SW480 (cell line): ENCODE data around the gene TAF1L.

ENCODE experiments used
- DNase-seq: peaks from one replicate; pipeline ENCODE4 v3.0.0-alpha.2; 2016; ENCODE audit warnings: low spot score

The TAF1L gene

DNA sequence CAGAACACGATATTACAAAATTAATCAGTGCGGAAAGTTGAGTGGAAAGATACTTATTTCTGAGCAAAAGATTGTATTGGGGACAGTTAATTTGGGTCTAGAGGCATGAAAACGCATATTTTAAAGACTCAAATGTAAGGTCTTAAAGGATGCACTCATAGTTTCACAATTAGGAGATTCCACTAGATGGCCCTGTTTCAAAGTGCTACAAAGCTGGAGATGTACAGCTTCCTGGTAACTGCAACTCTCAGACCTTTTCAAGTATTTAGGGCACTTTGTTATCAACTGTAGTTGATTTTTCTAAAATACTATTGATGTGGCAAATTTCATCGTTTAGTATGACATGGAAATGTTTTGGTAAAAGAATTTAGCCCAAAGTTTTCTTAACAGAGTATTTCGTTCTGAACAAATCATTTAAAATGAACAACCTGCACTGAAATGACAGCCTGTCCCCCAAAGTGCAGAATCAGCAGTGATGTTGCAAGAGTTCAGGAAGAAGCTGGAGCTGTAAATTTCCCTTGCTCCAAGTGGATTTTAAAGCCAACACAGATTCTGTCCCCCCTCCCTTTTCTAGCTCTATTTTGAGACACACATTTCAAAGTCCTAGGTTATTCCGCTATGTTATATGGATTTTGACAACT lies 46.3 kb downstream of the TAF1L start:
- peak; percentile 47 for DNase-seq

- DNase-seq, result no peak
Measured at GRCh38 chr9:32587901-32588300, 47.6 kb downstream of the TAF1L start.

DNA sequence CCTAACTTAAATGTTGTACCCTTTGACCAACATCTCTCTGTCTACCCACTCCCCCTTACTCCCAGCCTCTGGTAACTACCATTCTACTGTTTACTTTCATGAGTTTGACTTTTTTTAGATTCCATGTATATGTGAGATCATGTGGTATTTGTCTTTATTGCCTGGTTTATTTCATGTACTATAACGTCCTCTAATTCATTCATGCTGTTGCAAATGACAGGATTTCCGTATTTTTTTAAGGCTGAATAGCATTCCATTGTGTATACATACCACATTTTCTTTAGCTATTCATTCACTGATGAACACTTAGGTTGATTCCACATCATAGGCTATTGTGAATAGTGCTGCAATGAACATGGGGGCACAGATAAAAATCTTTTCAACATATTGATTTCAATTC lies 50.7 kb downstream of the TAF1L start:
- DNase-seq, result no peak

DNA sequence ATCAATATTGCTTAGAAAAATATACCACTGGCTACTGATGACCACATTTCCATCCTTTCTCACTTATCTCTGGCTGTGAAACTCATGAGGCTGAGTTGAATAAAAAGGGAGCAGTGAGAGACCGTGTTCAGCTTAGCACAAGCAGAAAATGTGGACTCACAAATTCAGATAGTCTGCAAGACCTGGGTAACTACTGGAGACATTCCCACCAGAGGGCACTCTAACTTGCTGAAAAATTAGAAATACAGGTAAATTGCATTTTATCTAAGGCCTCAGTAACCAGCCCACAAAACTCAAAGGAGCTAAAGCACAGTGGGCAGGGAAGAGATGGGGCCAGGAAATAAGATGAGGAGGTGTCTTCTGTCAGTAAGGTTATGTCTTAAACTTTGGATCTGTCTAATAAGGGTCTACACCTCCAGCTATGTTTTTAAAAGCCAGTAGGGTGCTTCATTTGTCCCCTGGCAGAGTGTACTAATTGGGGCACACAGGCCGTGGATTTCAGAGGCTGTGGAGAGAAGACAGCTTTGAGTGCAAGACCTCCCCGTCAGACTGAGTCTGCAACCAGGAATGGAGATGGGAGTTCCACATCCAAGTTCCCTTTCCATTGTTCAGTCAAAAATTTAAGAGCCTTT lies 53.8 kb downstream of the TAF1L start:
- DNase-seq, result peak; percentile 55

DNA sequence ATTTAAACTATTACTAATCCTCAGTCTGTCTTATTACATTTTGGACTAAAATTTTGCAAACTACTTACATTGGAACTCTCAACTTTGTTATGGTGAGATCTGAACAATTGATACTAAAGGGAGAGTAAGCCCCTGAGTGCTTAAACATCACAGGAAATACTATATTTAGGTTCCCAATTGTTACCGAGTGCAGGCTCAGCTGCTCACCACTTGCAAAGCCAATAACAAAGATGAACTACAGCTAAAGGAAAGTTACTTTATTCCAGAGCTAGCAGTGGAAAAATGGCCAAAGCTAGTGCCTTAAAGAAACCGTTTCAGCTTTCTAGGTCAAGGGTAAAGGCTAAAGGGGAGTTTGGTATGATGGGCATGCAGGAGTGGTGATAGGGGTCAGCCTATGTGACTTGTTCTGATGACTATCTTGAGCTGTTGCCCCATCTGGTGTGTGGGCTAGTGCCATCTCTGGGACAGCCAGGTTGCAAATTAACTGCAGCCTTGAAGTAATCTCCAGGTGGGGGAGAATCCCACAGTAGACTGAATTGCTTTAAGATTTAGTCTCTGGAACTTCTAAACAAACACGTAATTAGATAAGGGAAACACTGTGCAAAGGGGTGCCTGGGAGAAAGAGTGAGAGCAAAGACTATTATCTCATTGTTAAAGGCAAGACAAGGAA lies 54.7 kb downstream of the TAF1L start:
- DNase-seq, result no peak

GRCh38 chr9:32579706-32580331 lies 55.6 kb downstream of the TAF1L start:
- DNase-seq, result peak; percentile 29
